ENCODE results near the gene PTPN7. TPM values are rescaled to one million over a fixed set of nuclear protein-coding genes. Genes with fewer than 3 reads are reported as not detected.

The PTPN7 gene
- total RNA-seq, 1 donor from 2014 or later = 0.52 TPM

DNA sequence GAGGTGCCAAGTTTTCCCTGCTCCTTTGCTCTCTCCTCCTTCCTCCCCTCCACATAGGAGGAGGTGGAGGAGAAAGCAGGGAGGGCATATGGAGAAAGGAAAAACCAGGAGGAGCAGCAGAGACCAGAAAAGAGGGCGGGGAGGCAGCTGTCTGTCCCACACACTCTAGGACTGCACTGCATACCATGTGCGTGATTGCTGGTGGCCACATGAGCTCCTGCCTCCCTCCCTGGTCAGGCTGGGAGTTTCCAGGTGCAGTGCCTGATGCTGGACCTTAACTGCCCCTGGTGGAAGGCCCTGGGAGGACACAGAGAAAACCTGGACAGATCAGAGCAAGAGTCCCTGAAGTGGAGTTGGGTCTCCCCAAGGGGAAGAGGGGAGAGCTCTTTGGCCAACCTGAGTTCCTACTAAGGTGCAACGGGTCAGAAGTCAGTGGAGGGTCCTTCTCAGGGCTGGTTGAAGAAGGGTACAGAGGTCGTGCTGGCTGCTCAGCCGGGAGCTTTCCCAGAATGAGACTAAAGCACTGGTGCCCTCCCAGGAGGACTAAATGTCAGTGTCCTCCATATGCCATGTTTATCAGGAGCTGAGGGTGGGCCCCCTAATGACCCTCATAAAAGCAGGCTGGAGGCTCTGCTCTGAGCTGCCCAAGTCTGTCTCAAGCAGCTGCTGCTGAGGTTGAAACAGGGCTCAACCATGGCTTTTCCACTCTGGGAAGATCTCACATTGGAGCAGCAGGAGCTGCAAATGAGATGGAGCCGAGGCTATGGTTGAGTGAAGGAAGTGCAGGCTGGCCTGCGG lies 29.7 kb upstream of the PTPN7 start:
- no peak overlapping the region for H3K4me3 ChIP-seq (ENCODE audit: low read length in 3 of 3)
- H3K27me3 ChIP-seq (ENCODE audit: control insufficient read depth in 3 of 3, insufficient read depth in 3 of 3, low read length in 3 of 3) = peaks cover 13 to 32% (median 28%) of the 10 kb centered on the region in 3 donors

DNA sequence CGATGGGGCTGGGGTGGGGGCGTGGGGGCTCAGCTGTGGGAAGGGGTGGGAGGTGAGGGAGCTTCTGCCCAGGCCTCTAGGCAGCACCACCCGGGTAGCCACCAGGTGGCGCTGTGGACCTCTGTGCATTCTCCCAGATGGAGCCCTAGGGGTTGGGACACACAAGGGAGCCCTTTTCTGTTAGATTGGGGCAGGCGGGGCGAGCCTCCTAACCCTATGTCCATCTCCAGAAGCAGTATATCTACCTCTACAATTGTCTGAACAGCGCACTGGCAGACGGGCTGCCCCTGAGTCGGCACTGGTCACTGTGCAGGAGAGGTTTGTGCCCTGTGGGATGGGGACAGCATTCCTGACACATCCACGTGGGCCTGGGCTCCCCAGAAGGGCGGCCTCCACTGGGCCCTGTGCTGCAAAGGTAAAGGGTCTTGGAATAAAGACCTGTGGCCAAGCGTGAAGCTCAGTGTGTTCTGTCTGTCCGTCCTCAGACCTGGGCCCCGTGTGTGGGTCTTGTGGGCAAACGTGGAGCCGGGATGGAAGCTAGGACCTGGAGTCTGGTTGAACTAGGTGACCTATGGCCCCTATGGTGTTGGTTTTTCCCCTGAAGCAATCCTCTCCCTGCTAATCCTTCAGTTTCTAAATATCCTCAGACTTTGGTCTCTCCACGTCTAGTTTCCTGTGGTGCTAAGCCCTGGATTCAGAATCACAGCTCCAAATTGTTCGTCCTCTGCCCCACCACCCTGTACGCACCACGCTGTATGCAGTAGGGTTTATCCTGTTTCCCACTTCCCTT lies 28.8 kb upstream of the PTPN7 start:
- Histone ChIP-seq H3K27ac (ENCODE audit: low read depth, low read length) (no peak overlapping the region), H3K27me3 (ENCODE audit: control insufficient read depth in 3 of 3, insufficient read depth in 3 of 3, low read length in 3 of 3) (peaks cover 11 to 31% (median 25%) of the 10 kb centered on the region in 3 donors), H3K4me1 (ENCODE audit: control insufficient read depth in 3 of 3, insufficient read depth in 3 of 3, low read length in 3 of 3) (peaks cover 3 to 9% (median 5%) of the 10 kb centered on the region in 3 donors), H3K4me3 (ENCODE audit: low read length in 3 of 3) (no peak overlapping the region), H3K9me3 (ENCODE audit: control insufficient read depth in 3 of 3, low read length in 3 of 3) (no peaks in the 10 kb centered on the region), H3K9ac (ENCODE audit: low read depth in 1 of 3, low read length in 3 of 3) (no peak overlapping the region), H3K36me3 (ENCODE audit: control insufficient read depth in 3 of 3, insufficient read depth in 3 of 3, low read length in 3 of 3) (no peaks in the 10 kb centered on the region)

More for the DNA sequence above, 29.7 kb upstream of the PTPN7 start:
- no peaks in the 10 kb centered on the region for H3K36me3 ChIP-seq (ENCODE audit: control insufficient read depth in 3 of 3, insufficient read depth in 3 of 3, low read length in 3 of 3)
- peaks cover 3 to 5% (median 5%) of the 10 kb centered on the region in 3 donors for H3K4me1 ChIP-seq (ENCODE audit: control insufficient read depth in 3 of 3, insufficient read depth in 3 of 3, low read length in 3 of 3)
- no peak overlapping the region for H3K27ac ChIP-seq (ENCODE audit: low read depth, low read length)
- H3K9me3 ChIP-seq (ENCODE audit: control insufficient read depth in 3 of 3, low read length in 3 of 3) = no peaks in the 10 kb centered on the region
- H3K9ac ChIP-seq (ENCODE audit: low read depth in 1 of 3, low read length in 3 of 3) = no peak overlapping the region

- Histone ChIP-seq H3K4me3 (ENCODE audit: low read length in 3 of 3) (no peak overlapping the region), H3K36me3 (ENCODE audit: control insufficient read depth in 3 of 3, insufficient read depth in 3 of 3, low read length in 3 of 3) (no peaks in the 10 kb centered on the region), H3K27me3 (ENCODE audit: control insufficient read depth in 3 of 3, insufficient read depth in 3 of 3, low read length in 3 of 3) (peaks cover 3 to 20% (median 12%) of the 10 kb centered on the region in 3 donors), H3K4me1 (ENCODE audit: control insufficient read depth in 3 of 3, insufficient read depth in 3 of 3, low read length in 3 of 3) (peaks cover 0 to 4% (median 0%) of the 10 kb centered on the region in 3 donors), H3K9ac (ENCODE audit: low read depth in 1 of 3, low read length in 3 of 3) (no peak overlapping the region), H3K9me3 (ENCODE audit: control insufficient read depth in 3 of 3, low read length in 3 of 3) (no peaks in the 10 kb centered on the region), H3K27ac (ENCODE audit: low read depth, low read length) (no peak overlapping the region)
Measured at GRCh38 chr1:202187697-202188407, 27.4 kb upstream of the PTPN7 start.

GRCh38 chr1:202187041-202187671 lies 26.8 kb upstream of the PTPN7 start:
- Histone ChIP-seq H3K36me3 (ENCODE audit: control insufficient read depth in 3 of 3, insufficient read depth in 3 of 3, low read length in 3 of 3) (no peaks in the 10 kb centered on the region), H3K27me3 (ENCODE audit: control insufficient read depth in 3 of 3, insufficient read depth in 3 of 3, low read length in 3 of 3) (peaks cover 3 to 22% (median 8%) of the 10 kb centered on the region in 3 donors), H3K9me3 (ENCODE audit: control insufficient read depth in 3 of 3, low read length in 3 of 3) (no peaks in the 10 kb centered on the region), H3K4me3 (ENCODE audit: low read length in 3 of 3) (no peak overlapping the region), H3K27ac (ENCODE audit: low read depth, low read length) (no peak overlapping the region), H3K4me1 (ENCODE audit: control insufficient read depth in 3 of 3, insufficient read depth in 3 of 3, low read length in 3 of 3) (peaks cover 0 to 4% (median 0%) of the 10 kb centered on the region in 3 donors), H3K9ac (ENCODE audit: low read depth in 1 of 3, low read length in 3 of 3) (no peak overlapping the region)

DNA sequence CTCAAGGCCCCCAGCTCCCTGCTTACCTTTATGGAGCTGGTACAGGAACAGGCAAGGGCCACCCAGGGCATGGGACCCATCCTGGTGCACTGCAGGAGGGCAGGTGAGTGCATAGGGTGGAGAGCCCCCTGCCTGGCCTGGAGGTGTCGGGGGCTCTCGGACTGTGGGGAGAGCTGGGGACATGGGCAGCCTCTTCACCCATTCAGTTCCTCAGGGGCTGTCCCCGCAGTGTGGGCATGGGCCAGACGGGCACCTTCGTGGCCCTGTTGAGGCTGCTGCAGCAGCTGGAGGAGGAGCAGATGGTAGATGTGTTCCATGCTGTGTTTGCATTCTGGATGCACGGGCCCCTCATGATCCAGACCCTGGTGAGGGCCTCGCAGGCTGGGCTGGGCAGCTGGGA lies 25.9 kb upstream of the PTPN7 start:
- Histone ChIP-seq H3K27me3 (ENCODE audit: control insufficient read depth in 3 of 3, insufficient read depth in 3 of 3, low read length in 3 of 3) (peaks cover 3 to 28% (median 13%) of the 10 kb centered on the region in 3 donors), H3K27ac (ENCODE audit: low read depth, low read length) (no peak overlapping the region), H3K9ac (ENCODE audit: low read depth in 1 of 3, low read length in 3 of 3) (no peak overlapping the region), H3K4me3 (ENCODE audit: low read length in 3 of 3) (no peak overlapping the region), H3K4me1 (ENCODE audit: control insufficient read depth in 3 of 3, insufficient read depth in 3 of 3, low read length in 3 of 3) (peaks cover 0 to 4% (median 0%) of the 10 kb centered on the region in 3 donors), H3K36me3 (ENCODE audit: control insufficient read depth in 3 of 3, insufficient read depth in 3 of 3, low read length in 3 of 3) (no peaks in the 10 kb centered on the region), H3K9me3 (ENCODE audit: control insufficient read depth in 3 of 3, low read length in 3 of 3) (no peaks in the 10 kb centered on the region)

DNA sequence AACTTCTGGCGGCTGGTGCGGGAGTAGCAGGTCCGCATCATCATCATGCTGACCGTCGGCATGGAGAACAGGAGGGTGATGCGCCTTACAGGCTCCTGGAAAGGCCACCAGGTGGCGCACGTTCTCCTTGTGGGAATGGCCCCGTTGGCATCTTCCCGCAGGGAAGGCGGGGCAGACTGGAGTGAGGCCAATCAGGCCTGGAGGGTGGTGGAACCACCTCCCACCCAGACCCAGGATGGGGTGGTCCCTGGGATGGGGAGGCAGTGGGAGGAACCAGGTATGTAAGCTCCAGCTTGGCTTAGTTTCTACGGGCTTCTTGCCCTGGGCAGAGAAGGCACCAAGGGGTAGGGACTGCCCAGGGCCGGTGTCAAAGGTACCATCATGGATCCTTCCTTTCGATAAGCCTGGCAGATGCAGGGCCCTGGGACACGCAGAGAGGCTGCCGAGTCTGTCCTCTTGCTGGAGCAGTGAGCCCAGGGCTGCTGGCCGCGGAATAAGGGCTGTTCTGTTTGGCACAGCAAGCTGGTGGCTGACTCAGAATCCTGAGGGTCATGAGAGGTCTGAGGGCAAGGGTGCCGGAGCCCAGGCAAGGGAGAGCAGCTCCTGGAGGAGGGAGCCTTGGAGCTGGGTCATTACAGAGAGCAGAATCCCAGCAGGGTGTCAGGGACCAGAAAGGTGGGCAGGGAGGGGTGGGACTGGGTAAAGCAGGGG lies 24.5 kb upstream of the PTPN7 start:
- Histone ChIP-seq H3K9me3 (ENCODE audit: control insufficient read depth in 3 of 3, low read length in 3 of 3) (no peaks in the 10 kb centered on the region), H3K4me3 (ENCODE audit: low read length in 3 of 3) (no peak overlapping the region), H3K27ac (ENCODE audit: low read depth, low read length) (no peak overlapping the region), H3K9ac (ENCODE audit: low read depth in 1 of 3, low read length in 3 of 3) (no peak overlapping the region), H3K4me1 (ENCODE audit: control insufficient read depth in 3 of 3, insufficient read depth in 3 of 3, low read length in 3 of 3) (peaks cover 0 to 4% (median 0%) of the 10 kb centered on the region in 3 donors), H3K27me3 (ENCODE audit: control insufficient read depth in 3 of 3, insufficient read depth in 3 of 3, low read length in 3 of 3) (peaks cover 3 to 33% (median 13%) of the 10 kb centered on the region in 3 donors), H3K36me3 (ENCODE audit: control insufficient read depth in 3 of 3, insufficient read depth in 3 of 3, low read length in 3 of 3) (no peaks in the 10 kb centered on the region)

GRCh38 chr1:202182040-202182877 lies 21.9 kb upstream of the PTPN7 start:
- Histone ChIP-seq H3K27me3 (ENCODE audit: control insufficient read depth in 3 of 3, insufficient read depth in 3 of 3, low read length in 3 of 3) (peaks cover 3 to 37% (median 13%) of the 10 kb centered on the region in 3 donors), H3K4me3 (ENCODE audit: low read length in 3 of 3) (no peak overlapping the region), H3K36me3 (ENCODE audit: control insufficient read depth in 3 of 3, insufficient read depth in 3 of 3, low read length in 3 of 3) (no peaks in the 10 kb centered on the region), H3K9ac (ENCODE audit: low read depth in 1 of 3, low read length in 3 of 3) (no peak overlapping the region), H3K4me1 (ENCODE audit: control insufficient read depth in 3 of 3, insufficient read depth in 3 of 3, low read length in 3 of 3) (peaks cover 0 to 4% (median 0%) of the 10 kb centered on the region in 3 donors), H3K9me3 (ENCODE audit: control insufficient read depth in 3 of 3, low read length in 3 of 3) (no peaks in the 10 kb centered on the region), H3K27ac (ENCODE audit: low read depth, low read length) (no peak overlapping the region)

DNA sequence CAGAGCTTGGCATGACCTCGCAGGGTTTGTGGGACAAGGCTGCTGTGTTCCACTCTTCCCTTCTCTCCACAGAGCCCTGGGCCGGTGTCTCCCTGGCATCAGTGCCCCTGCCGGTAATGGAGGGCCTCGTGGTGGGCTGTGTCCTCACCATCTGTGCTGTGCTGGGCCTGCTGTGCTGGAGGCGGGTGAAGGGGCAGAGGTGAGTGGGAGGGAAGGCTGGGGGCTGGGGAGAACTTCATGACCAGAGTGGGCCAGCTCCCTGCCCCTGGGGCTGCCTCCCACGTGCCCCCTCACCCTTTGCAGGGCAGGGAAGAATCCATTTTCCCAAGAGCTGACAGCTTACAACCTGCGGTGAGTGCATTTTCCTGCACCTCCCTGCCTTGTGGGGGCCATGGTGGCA lies 21.2 kb upstream of the PTPN7 start:
- Histone ChIP-seq H3K9ac (ENCODE audit: low read depth in 1 of 3, low read length in 3 of 3) (no peak overlapping the region), H3K27me3 (ENCODE audit: control insufficient read depth in 3 of 3, insufficient read depth in 3 of 3, low read length in 3 of 3) (peaks cover 3 to 37% (median 13%) of the 10 kb centered on the region in 3 donors), H3K9me3 (ENCODE audit: control insufficient read depth in 3 of 3, low read length in 3 of 3) (no peaks in the 10 kb centered on the region), H3K4me1 (ENCODE audit: control insufficient read depth in 3 of 3, insufficient read depth in 3 of 3, low read length in 3 of 3) (peaks cover 0 to 4% (median 0%) of the 10 kb centered on the region in 3 donors), H3K36me3 (ENCODE audit: control insufficient read depth in 3 of 3, insufficient read depth in 3 of 3, low read length in 3 of 3) (no peaks in the 10 kb centered on the region), H3K4me3 (ENCODE audit: low read length in 3 of 3) (no peak overlapping the region), H3K27ac (ENCODE audit: low read depth, low read length) (no peak overlapping the region)

All from skeletal muscle tissue (tissue), 4 donors.